Lower leg skin (tissue), 3 donors: Measurements from ENCODE around the gene FPR3.

Source experiments
- POLR2A ChIP-seq, 2 donors: fragments of 450-650 bp; IDR thresholded peaks; one replicate each; pipeline ENCODE4 v1.6.1; 2016 to 2017; ENCODE audit warnings: antibody characterized with exemption in 2 of 2, mild to moderate bottlenecking in 1 of 2, moderate library complexity in 1 of 2
- TF ChIP-seq, protein P1 (sequence below), 3 donors: fragments of 450-650 bp; IDR thresholded peaks; one replicate each; pipeline ENCODE4 v1.5.1; 2016; ENCODE audit warnings: antibody characterized with exemption in 3 of 3, mild to moderate bottlenecking in 3 of 3, moderate library complexity in 2 of 3

DNA sequence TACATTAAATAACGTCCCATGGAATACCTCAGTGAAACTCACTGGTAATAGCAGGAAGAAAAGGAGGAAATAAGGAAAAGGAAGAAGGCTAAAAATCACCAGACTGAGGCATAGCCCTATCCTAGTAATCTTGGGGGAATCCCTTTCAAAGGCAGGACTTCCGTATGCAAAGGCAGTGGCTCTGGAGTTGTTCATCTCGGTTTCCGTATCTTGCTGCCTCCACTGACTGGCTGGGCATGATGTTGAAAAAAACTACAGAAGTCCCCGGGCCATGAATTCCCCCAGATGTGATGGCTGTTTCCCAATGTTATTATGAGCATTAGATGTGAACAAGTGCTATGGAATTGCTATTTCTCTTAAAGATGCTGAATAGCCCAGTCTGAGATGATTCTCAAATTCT, 28.5 kb upstream of the FPR3 start:
- TF ChIP-seq, protein P1, sequence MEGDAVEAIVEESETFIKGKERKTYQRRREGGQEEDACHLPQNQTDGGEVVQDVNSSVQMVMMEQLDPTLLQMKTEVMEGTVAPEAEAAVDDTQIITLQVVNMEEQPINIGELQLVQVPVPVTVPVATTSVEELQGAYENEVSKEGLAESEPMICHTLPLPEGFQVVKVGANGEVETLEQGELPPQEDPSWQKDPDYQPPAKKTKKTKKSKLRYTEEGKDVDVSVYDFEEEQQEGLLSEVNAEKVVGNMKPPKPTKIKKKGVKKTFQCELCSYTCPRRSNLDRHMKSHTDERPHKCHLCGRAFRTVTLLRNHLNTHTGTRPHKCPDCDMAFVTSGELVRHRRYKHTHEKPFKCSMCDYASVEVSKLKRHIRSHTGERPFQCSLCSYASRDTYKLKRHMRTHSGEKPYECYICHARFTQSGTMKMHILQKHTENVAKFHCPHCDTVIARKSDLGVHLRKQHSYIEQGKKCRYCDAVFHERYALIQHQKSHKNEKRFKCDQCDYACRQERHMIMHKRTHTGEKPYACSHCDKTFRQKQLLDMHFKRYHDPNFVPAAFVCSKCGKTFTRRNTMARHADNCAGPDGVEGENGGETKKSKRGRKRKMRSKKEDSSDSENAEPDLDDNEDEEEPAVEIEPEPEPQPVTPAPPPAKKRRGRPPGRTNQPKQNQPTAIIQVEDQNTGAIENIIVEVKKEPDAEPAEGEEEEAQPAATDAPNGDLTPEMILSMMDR (IDR thresholded peaks at IDR 0.05) = no peak
- TF ChIP-seq POLR2A (IDR thresholded peaks at IDR 0.05) = no peak
